Liver (tissue), 9 donors: Measurements from ENCODE around the gene PPM1A. TPM values are rescaled to one million over a fixed set of nuclear protein-coding genes. Genes with fewer than 3 reads are reported as not detected.

Source experiments
- DNase-seq: peaks from one replicate; pipeline ENCODE4 v3.0.0-alpha.2; 2017; ENCODE audit warnings: low spot score
- H3K27ac ChIP-seq, 2 donors: one replicate each; pipeline ENCODE4 v1.7.0; 2013; ENCODE audit warnings: inconsistent platforms in 2 of 2, low read length in 2 of 2, control low read depth in 1 of 2, low read depth in 1 of 2, mild to moderate bottlenecking in 1 of 2
- H3K27me3 ChIP-seq, 4 donors: one replicate each; pipeline versions ENCODE4 v1.6.1 to v1.7.0; 2013; ENCODE audit warnings: low read length in 3 of 4, inconsistent platforms in 1 of 4, mild to moderate bottlenecking in 1 of 4, moderate library complexity in 1 of 4; ENCODE audit not compliant: control insufficient read depth in 4 of 4, insufficient read depth in 4 of 4
- H3K36me3 ChIP-seq, 4 donors: one replicate each; pipeline versions ENCODE4 v1.6.1 to v1.7.0; 2013; ENCODE audit warnings: low read length in 3 of 4, mild to moderate bottlenecking in 3 of 4, low read depth in 1 of 4, moderate library complexity in 1 of 4; ENCODE audit not compliant: control insufficient read depth in 4 of 4, insufficient read depth in 3 of 4
- H3K4me1 ChIP-seq, 4 donors: one replicate each; pipeline versions ENCODE4 v1.6.1 to v1.7.0; 2013; ENCODE audit warnings: low read length in 3 of 4, mild to moderate bottlenecking in 3 of 4, moderate library complexity in 1 of 4; ENCODE audit not compliant: control insufficient read depth in 4 of 4, insufficient read depth in 4 of 4
- H3K4me3 ChIP-seq, 3 donors: one replicate each; pipeline versions ENCODE4 v1.6.1 to v1.7.0; 2013; ENCODE audit warnings: low read length in 3 of 3, control low read depth in 1 of 3, low read depth in 1 of 3, mild to moderate bottlenecking in 1 of 3
- H3K9ac ChIP-seq, 2 donors: one replicate each; pipeline ENCODE4 v1.7.0; 2013; ENCODE audit warnings: low read length in 2 of 2, mild to moderate bottlenecking in 2 of 2, moderate library complexity in 2 of 2, control low read depth in 1 of 2, low read depth in 1 of 2
- H3K9me3 ChIP-seq, 4 donors: one replicate each; pipeline versions ENCODE4 v1.6.1 to v1.7.0; 2013; ENCODE audit warnings: low read length in 3 of 4; ENCODE audit not compliant: control insufficient read depth in 4 of 4
- CTCF ChIP-seq: fragments of 150-350 bp; IDR thresholded peaks from 2 replicates; pipeline ENCODE4 v1.5.1; 2017; ENCODE audit warnings: improper control_type of control experiment, low read depth, low read length; ENCODE audit not compliant: missing input control
- EGR1 ChIP-seq, 2 donors: IDR thresholded peaks; 2 replicates each; pipeline ENCODE4 v1.6.1; 2016 to 2018; ENCODE audit warnings: antibody characterized with exemption in 2 of 2, low read depth in 2 of 2
- FOXA1 ChIP-seq: IDR thresholded peaks from 2 replicates; pipeline ENCODE4 v1.6.1; 2016; ENCODE audit warnings: antibody characterized with exemption
- FOXA2 ChIP-seq: IDR thresholded peaks from 2 replicates; pipeline ENCODE4 v1.6.1; 2016; ENCODE audit warnings: antibody characterized with exemption
- GABPA ChIP-seq, 2 donors: IDR thresholded peaks in 1 of 2; conservative IDR thresholded peaks in 1 of 2; 2 replicates each; pipeline ENCODE4 v1.6.1; 2016; ENCODE audit warnings: antibody characterized with exemption in 2 of 2, mild to moderate bottlenecking in 1 of 2, moderate library complexity in 1 of 2
- HNF4A ChIP-seq, 2 donors: conservative IDR thresholded peaks; 2 replicates each; pipeline ENCODE4 v1.6.1; 2016; ENCODE audit warnings: antibody characterized with exemption in 2 of 2, mild to moderate bottlenecking in 2 of 2
- HNF4G ChIP-seq: IDR thresholded peaks from 2 replicates; pipeline ENCODE4 v1.6.1; 2016; ENCODE audit warnings: antibody characterized with exemption
- JUND ChIP-seq, 2 donors: IDR thresholded peaks; 2 replicates each; pipeline ENCODE4 v1.6.1; 2016; ENCODE audit warnings: antibody characterized with exemption in 2 of 2
- MAX ChIP-seq: IDR thresholded peaks from 2 replicates; pipeline ENCODE4 v1.6.1; 2016; ENCODE audit warnings: antibody characterized with exemption
- NR2F2 ChIP-seq: IDR thresholded peaks from 2 replicates; pipeline ENCODE4 v1.6.1; 2016; ENCODE audit warnings: antibody characterized with exemption
- RAD21 ChIP-seq, 2 donors: IDR thresholded peaks; 2 replicates each; pipeline ENCODE4 v1.6.1; 2016; ENCODE audit warnings: antibody characterized with exemption in 2 of 2, mild to moderate bottlenecking in 2 of 2
- REST ChIP-seq: IDR thresholded peaks from 2 replicates; pipeline ENCODE4 v1.6.1; 2016; ENCODE audit warnings: antibody characterized with exemption, mild to moderate bottlenecking
- RXRA ChIP-seq, 2 donors: IDR thresholded peaks; 2 replicates each; pipeline ENCODE4 v1.6.1; 2017 to 2018; ENCODE audit warnings: antibody characterized with exemption in 2 of 2, mild to moderate bottlenecking in 1 of 2
- SP1 ChIP-seq: IDR thresholded peaks from 2 replicates; pipeline ENCODE4 v1.6.1; 2018; ENCODE audit warnings: antibody characterized with exemption, mild to moderate bottlenecking
- TAF1 ChIP-seq: conservative IDR thresholded peaks from 2 replicates; pipeline ENCODE4 v1.6.1; 2016; ENCODE audit warnings: antibody characterized with exemption, mild to moderate bottlenecking
- YY1 ChIP-seq: IDR thresholded peaks from 2 replicates; pipeline ENCODE4 v1.6.1; 2016; ENCODE audit warnings: antibody characterized with exemption, mild to moderate bottlenecking
- WGBS: extraction: QIAGEN DNeasy Blood & Tissue Kit; methylation state at CpG from one replicate; pipeline ENCODE4 v1.1.7; 2013; 5-methylcytosine and 5-hydroxymethylcytosine counted together
- polyA plus RNA-seq, 2 donors: library from polyadenylated mRNA; stranded (reverse) in 1 of 2; unstranded in 1 of 2; fragments of 200-250 nt in 1 of 2; fragments of >200 nt in 1 of 2; fragmentation: Nextera tagmentation in 1 of 2; extraction: Ambion mirVana in 1 of 2; gene quantifications; one replicate each; pipeline versions ENCODE4 v1.2.1 to v1.2.3, GENCODE V29; 2013 to 2015
- total RNA-seq, 2 donors: library from RNA; depleted of rRNA; stranded (reverse); fragments of >200 nt; gene quantifications; one replicate each; pipeline ENCODE4 v1.2.3, GENCODE V29; 2014
- TF ChIP-seq, protein P1 (sequence below): IDR thresholded peaks from 2 replicates; pipeline ENCODE4 v1.6.1; 2016; ENCODE audit warnings: antibody characterized with exemption
- TF ChIP-seq, protein P2 (sequence below): IDR thresholded peaks from 2 replicates; pipeline ENCODE4 v1.6.1; 2016; ENCODE audit warnings: antibody characterized with exemption
- donor health status: healthy.
- donor health status: healthy.
- donor health status: healthy.
- donor health status: healthy.
- donor health status: healthy.

Gene PPM1A
- total and polyA plus RNA-seq, 4 donors = 23.0 to 43.2 (median 29.5) TPM

- H3K9me3 ChIP-seq = no peaks in the 10 kb centered on the region
- peaks cover 6 to 29% (median 20%) of the 10 kb centered on the region in 4 donors for H3K4me1 ChIP-seq
- H3K4me3 ChIP-seq = no peak overlapping the region
- H3K27me3 ChIP-seq = no peaks in the 10 kb centered on the region
- 32% methylated on average over 7 of the region's 7 CpGs for WGBS
- peak overlapping the region in 1 of 2 donors; percentile 59 for H3K9ac ChIP-seq
- H3K36me3 ChIP-seq = no peaks in the 10 kb centered on the region
- H3K27ac ChIP-seq = peak overlapping the region; percentile 56 to 72
- no peak for DNase-seq
- TF ChIP-seq HNF4A (conservative IDR thresholded peaks at IDR 0.05) (peak in 1 of 2 donors; percentile 41), FOXA2 (no peak), FOXA1 (no peak), RXRA (IDR thresholded peaks at IDR 0.05) (peak in 1 of 2 donors; percentile 15), MAX (no peak), EGR1 (IDR thresholded peaks at IDR 0.05; ENCODE audit: low read depth in 2 of 2) (no peak)
- TF ChIP-seq, protein P1, sequence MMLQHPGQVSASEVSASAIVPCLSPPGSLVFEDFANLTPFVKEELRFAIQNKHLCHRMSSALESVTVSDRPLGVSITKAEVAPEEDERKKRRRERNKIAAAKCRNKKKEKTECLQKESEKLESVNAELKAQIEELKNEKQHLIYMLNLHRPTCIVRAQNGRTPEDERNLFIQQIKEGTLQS = no peak
Measured at GRCh38 chr14:60303745-60304144, 54.7 kb downstream of the PPM1A start.

- DNase-seq = peak; percentile 44
- Histone ChIP-seq H3K4me3 (no peak overlapping the region), H3K9ac (peak overlapping the region in 1 of 2 donors; percentile 59), H3K27me3 (no peaks in the 10 kb centered on the region), H3K9me3 (no peaks in the 10 kb centered on the region), H3K27ac (peak overlapping the region; percentile 56 to 72), H3K36me3 (no peaks in the 10 kb centered on the region), H3K4me1 (peaks cover 6 to 29% (median 20%) of the 10 kb centered on the region in 4 donors)
- TF ChIP-seq JUND (IDR thresholded peaks at IDR 0.05) (peak; percentile 20 to 72), FOXA1 (no peak), HNF4A (conservative IDR thresholded peaks at IDR 0.05) (peak; percentile 56 to 70), EGR1 (IDR thresholded peaks at IDR 0.05; ENCODE audit: low read depth in 2 of 2) (no peak), FOXA2 (peak; percentile 52), TAF1 (peak; percentile 42), GABPA (IDR thresholded peaks at IDR 0.05 in 1 of 2, conservative IDR thresholded peaks at IDR 0.05 in 1 of 2) (no peak), HNF4G (no peak), RAD21 (IDR thresholded peaks at IDR 0.05) (peak; percentile 44 to 62), NR2F2 (no peak), RXRA (IDR thresholded peaks at IDR 0.05) (peak; percentile 73 to 84), SP1 (peak; percentile 71), CTCF (peak; percentile 1), YY1 (peak; percentile 45), REST (peak; percentile 70), MAX (peak; percentile 45)
- TF ChIP-seq, protein P2, sequence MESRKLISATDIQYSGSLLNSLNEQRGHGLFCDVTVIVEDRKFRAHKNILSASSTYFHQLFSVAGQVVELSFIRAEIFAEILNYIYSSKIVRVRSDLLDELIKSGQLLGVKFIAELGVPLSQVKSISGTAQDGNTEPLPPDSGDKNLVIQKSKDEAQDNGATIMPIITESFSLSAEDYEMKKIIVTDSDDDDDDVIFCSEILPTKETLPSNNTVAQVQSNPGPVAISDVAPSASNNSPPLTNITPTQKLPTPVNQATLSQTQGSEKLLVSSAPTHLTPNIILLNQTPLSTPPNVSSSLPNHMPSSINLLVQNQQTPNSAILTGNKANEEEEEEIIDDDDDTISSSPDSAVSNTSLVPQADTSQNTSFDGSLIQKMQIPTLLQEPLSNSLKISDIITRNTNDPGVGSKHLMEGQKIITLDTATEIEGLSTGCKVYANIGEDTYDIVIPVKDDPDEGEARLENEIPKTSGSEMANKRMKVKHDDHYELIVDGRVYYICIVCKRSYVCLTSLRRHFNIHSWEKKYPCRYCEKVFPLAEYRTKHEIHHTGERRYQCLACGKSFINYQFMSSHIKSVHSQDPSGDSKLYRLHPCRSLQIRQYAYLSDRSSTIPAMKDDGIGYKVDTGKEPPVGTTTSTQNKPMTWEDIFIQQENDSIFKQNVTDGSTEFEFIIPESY = peak; percentile 41
- TF ChIP-seq, protein P1 = no peak
- WGBS = 27% methylated on average over 7 of the region's 7 CpGs
Measured at GRCh38 chr14:60304509-60304908, 55.5 kb downstream of the PPM1A start.
